GM12875 (cell line): ENCODE data around the gene LIPT2.

Experiments used
- H3K4me3 ChIP-seq: one replicate; pipeline ENCODE4 v1.5.1; 2011; ENCODE audit warnings: low read depth, low read length, control low read depth
- CTCF ChIP-seq: IDR thresholded peaks from 2 replicates; pipeline ENCODE4 v1.5.1; 2011; ENCODE audit warnings: low read depth, mild to moderate bottlenecking, control low read depth, inconsistent platforms, low read length, moderate library complexity, borderline replicate concordance; ENCODE audit not compliant: insufficient read depth

Gene LIPT2

GRCh38 chr11:74449369-74449931, 44.1 kb downstream of the LIPT2 start:
- peak; percentile 59 for TF ChIP-seq CTCF
- no peak overlapping the region for H3K4me3 ChIP-seq

GRCh38 chr11:74447720-74448119, 45.8 kb downstream of the LIPT2 start:
- no peak for TF ChIP-seq CTCF
- no peak overlapping the region for H3K4me3 ChIP-seq

- no peak overlapping the region for H3K4me3 ChIP-seq
- no peak for TF ChIP-seq CTCF
Observed at GRCh38 chr11:74446532-74446938, 47.0 kb downstream of the LIPT2 start.

GRCh38 chr11:74444173-74444826, 49.2 kb downstream of the LIPT2 start:
- no peak overlapping the region for H3K4me3 ChIP-seq
- no peak for TF ChIP-seq CTCF

- no peak for TF ChIP-seq CTCF
- H3K4me3 ChIP-seq = no peak overlapping the region
Observed at GRCh38 chr11:74443071-74443864, 50.3 kb downstream of the LIPT2 start.

- no peak for TF ChIP-seq CTCF
Observed at GRCh38 chr11:74442636-74443035, 50.9 kb downstream of the LIPT2 start.

More at GRCh38 chr11:74442636-74443035, 50.9 kb downstream of the LIPT2 start:
- H3K4me3 ChIP-seq = no peak overlapping the region
